GM18951 (cell line): ENCODE measurements around the gene CCM2L.

Experiments used
- POLR2A ChIP-seq: IDR thresholded peaks from 4 replicates; pipeline ENCODE4 v1.6.1; 2011; ENCODE audit warnings: mild to moderate bottlenecking; ENCODE audit not compliant: insufficient read length, insufficient read depth; ENCODE audit errors: extremely low read depth
- in situ Hi-C: fragments of 300-500 bp; cut with MboI; formaldehyde crosslinking; loops from one replicate; pipeline ENCODE4 v1.12.0; 2022; ENCODE audit warnings: low sequenced_read_pairs, mixed read lengths, inconsistent platforms; ENCODE audit not compliant: unreplicated experiment

Gene CCM2L

DNA sequence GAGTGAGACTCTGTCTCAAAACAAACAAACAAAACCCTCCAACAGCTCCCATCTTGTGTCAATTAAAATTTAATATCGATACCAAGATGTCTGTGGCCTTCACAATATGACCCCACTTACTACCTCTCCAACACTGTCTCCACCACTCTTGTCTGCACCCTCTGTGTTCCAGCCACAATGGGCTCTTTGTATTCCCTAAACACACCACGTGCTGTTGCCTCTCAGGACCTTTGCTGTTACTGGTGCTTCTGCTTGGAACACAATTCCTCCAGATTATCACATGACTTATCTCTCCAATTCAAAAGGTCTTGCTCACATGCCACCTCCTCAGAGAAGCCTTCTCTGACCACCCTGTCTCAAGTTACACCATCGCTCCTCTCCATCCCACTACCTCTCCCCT lies 35.8 kb downstream of the CCM2L start:
- in situ Hi-C loops: no loop called here
- TF ChIP-seq POLR2A: no peak

DNA sequence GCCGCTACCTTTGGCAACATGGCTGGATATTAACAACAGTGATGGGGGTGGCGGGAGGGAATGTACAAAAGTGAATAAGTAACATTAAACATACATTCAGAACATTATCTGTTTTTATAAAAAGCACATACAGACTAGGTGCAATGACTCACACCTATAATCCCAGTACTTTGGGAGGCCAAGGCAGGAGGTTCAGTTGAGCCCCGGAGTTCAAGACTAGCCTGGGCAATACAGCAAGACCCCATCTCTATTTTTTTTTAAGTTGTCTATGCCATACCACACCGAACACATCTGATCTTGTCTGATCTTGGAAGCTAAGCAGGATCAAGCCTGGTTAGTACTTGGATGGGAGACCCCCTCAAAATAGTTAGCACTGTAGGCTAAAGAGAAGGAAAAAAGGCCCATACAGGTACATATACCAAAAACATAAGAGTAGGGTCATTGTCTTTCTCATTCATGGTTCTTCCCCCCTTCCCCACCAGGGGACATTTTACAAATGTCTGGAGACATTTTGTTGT lies 40.1 kb downstream of the CCM2L start:
- no peak for TF ChIP-seq POLR2A
- in situ Hi-C loops: no loop called here

GRCh38 chr20:32050851-32051556 lies 40.8 kb downstream of the CCM2L start:
- in situ Hi-C loops: no loop called here
- TF ChIP-seq POLR2A: no peak

DNA sequence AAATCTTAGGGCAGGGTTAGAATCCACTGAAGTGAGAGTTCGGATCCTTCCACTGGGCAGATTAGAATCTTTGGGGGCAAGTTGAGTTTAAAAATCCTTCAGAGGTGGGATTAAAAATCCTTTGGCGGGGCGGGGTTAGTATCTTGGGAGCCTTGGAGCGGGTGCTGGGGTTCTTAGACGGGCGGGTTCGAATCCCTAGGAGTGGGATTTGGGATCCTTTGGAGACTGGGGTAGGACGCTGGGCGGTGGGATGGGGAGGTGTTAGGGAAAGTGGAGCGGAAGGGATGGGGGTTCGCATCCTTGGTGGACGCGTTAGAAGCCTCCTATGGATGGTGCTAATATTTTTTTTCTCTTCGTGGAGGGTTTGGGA lies 41.5 kb downstream of the CCM2L start:
- no peak for TF ChIP-seq POLR2A
- in situ Hi-C loops: no loop called here

- in situ Hi-C loops: no loop called here
- TF ChIP-seq POLR2A: no peak
These were observed 42.0 kb downstream of the CCM2L start, which contains the start of gene HCK for GRCh38 chr20:32052090-32052777. Gene HCK, plus strand, starts transcription at chr20:32052242.

DNA sequence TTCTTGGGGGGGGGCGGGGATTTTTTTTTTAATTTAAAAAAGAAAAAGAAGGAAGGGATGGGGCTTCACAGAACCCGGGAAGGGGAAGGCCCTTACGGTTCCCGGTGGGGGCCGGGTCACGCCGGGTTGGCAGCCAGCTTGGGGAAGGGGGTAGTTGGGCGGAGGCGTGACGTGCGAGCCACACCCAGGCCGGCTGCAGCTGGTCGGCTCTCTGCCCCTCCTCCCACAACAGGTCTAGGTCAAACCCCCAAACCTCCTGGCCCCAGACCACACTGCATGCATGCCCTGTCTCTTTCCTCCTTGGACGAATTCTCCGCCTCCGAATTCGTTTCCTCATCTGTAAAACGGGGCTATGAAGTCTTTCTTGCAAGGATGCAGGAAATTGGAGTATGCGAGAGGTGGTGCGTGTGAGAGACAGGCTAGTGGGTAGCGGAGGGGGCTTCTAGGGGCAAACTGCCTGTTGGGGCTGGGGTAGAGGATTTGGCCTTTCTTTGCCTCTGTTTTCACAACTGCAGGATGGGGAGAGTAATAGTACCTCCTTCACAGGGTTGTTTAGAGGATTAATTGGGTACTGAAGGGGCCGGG lies 42.6 kb downstream of the CCM2L start:
- TF ChIP-seq POLR2A: no peak
- in situ Hi-C loops: no loop called here

DNA sequence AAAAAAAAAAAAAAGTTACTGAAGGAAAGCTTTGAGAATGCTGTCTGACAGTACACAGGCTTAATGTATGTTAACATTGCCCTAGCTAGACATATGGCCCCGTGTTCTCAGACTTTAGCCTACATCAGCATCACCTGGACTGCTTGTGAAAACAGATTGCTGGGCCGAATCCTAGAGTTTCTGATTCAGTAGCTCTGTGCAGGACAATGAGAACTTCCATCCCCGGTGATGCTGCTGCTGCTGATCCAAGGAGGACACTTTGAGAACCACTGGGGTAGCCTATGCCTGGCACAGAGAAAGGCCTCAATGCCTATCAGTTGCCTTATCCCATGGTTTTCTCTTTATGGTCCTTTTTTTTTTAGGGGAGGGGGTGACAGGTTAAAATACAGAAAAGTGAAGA lies 43.4 kb downstream of the CCM2L start:
- in situ Hi-C loops: no loop called here
- no peak for TF ChIP-seq POLR2A

DNA sequence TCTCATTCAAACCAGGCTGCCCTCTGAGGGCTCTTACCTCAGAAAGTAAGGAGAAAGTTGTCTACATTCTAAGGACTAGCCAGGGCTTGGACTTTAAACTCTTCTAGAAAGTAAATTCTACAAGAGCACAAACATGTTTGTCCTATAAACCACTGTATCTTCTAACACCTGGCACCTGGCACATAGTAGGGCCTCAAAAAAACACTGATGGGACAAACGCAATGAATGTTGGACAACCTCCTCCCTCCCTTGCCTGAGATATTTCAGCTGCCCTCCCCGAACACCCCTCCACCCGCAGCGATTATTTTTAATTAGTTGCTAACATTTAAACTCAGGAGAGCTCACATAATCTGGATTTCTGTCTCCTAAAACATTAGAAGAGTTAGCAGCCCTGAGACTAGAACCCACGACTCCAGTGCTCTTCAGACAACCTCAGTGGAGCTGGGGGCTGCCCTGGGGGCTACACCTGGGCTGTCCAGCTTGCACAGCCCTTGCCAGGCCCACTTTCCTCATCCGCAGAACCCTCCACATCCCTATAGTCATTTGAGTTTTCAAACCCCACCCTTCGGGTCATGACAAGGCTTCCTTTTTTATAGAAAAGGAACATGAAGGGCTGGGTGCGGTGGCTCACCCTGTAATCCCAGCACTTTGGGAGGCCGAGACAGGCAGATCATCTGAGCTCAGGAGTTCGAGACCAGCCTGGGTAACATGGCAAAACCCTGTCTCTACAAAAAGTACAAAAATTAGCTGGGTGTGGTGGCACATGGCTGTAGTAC lies 46.7 kb downstream of the CCM2L start:
- in situ Hi-C loops: no loop called here
- no peak for TF ChIP-seq POLR2A

DNA sequence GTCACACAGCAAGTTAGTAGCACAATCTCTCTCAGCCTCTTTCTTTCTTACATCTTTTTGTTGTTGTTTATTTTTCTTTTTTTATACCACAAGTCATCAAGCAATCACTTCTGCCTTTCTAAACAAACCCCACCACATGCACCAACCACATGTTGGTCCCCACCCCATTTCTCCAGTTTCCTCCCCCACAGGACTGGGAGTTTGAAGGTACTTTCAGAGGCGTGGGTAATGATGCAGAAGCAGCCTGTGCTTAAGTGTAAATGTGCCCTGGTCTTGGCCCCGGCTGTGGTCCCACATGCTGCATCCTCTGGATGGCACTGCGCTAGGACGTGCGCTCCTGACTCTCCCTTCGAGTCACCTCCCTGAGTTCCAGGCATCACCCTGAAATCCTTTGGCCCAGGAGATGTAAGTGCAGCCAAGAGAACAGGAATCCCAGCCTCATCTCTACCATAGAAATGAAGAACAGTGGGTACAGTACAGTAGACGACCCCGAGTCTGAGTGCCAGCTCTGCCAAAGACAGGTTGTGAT lies 47.5 kb downstream of the CCM2L start:
- in situ Hi-C loops: no loop called here
- no peak for TF ChIP-seq POLR2A

- no peak for TF ChIP-seq POLR2A
- in situ Hi-C loops: no loop called here
These were observed 49.0 kb downstream of the CCM2L start for GRCh38 chr20:32059189-32059588.

GRCh38 chr20:32062776-32063170 lies 52.5 kb downstream of the CCM2L start:
- in situ Hi-C loops: no loop called here
- TF ChIP-seq POLR2A: no peak

GRCh38 chr20:32063695-32064094 lies 53.5 kb downstream of the CCM2L start:
- in situ Hi-C loops: no loop called here
- no peak for TF ChIP-seq POLR2A

DNA sequence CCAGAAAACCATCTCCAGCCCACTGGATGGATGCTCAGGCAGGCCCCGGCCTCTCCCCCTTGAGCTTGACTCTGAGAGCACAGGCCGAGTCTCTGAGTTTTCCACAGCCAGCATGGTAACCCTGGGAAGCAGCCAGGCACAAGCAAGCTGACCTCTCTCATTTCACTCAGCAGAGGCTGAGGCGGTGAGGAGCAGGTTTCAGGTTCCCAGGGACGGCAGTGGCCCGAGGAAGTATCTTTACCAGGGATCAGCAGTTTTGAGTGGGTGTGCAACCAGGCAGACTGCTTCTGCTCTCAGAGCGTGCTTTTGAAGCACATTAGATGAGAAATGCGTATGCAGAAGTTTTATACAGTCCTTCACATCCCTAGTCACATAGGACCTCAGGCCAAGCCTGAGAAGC lies 54.4 kb downstream of the CCM2L start:
- TF ChIP-seq POLR2A: no peak

More for the DNA sequence above, 54.4 kb downstream of the CCM2L start:
- in situ Hi-C loops: no loop called here
